Thyroid gland (tissue), 4 donors: Measurements from ENCODE around the gene RAVER2.

Source experiments
- POLR2A ChIP-seq, 2 donors: fragments of 450-650 bp; IDR thresholded peaks; one replicate each; pipeline ENCODE4 v1.6.1; 2017; ENCODE audit warnings: antibody characterized with exemption in 2 of 2, mild to moderate bottlenecking in 2 of 2, moderate library complexity in 1 of 2
- TF ChIP-seq, protein P1 (sequence below), 6 experiments: fragments of 200-600 bp in 3 of 6; fragments of 450-650 bp in 3 of 6; sonication (generic) in 3 of 6; IDR thresholded peaks; one replicate each; pipeline ENCODE4 v1.5.1; 2016 to 2019; ENCODE audit warnings: antibody characterized with exemption in 6 of 6, mild to moderate bottlenecking in 2 of 6, inconsistent platforms in 1 of 6, moderate library complexity in 1 of 6

DNA sequence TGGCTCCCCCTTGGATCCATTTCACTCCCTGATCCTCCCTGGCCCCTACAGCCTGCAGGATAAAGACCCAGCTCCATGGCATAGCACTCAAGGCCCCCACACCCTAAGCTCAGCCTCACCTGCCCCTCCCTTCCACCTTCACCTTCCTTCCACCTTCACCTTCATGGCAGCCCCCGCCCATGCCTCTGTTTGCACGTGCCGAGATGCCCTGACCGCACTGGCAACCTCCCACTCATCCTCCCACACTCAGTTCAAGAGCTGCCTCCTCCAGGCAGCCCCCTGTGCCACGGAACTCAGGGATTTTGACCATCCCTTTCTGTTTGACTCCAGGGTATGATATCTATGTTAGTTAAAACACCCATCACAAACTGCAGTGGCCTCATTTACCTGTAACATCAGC, 109.8 kb downstream of the RAVER2 start:
- TF ChIP-seq, protein P1, sequence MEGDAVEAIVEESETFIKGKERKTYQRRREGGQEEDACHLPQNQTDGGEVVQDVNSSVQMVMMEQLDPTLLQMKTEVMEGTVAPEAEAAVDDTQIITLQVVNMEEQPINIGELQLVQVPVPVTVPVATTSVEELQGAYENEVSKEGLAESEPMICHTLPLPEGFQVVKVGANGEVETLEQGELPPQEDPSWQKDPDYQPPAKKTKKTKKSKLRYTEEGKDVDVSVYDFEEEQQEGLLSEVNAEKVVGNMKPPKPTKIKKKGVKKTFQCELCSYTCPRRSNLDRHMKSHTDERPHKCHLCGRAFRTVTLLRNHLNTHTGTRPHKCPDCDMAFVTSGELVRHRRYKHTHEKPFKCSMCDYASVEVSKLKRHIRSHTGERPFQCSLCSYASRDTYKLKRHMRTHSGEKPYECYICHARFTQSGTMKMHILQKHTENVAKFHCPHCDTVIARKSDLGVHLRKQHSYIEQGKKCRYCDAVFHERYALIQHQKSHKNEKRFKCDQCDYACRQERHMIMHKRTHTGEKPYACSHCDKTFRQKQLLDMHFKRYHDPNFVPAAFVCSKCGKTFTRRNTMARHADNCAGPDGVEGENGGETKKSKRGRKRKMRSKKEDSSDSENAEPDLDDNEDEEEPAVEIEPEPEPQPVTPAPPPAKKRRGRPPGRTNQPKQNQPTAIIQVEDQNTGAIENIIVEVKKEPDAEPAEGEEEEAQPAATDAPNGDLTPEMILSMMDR (IDR thresholded peaks at IDR 0.05), result no peak
- TF ChIP-seq POLR2A (IDR thresholded peaks at IDR 0.05), result no peak
